Type B pancreatic cell (in vitro differentiated cells): ENCODE measurements around the gene H1-8. TPM values are rescaled to one million over a fixed set of nuclear protein-coding genes. Genes with fewer than 3 reads are reported as not detected.

ENCODE experiments used
- DNase-seq: peaks from one replicate; pipeline ENCODE4 v3.0.0; 2021; ENCODE audit warnings: mixed read lengths; ENCODE audit not compliant: unreplicated experiment; ENCODE audit errors: extremely low spot score
- H3K27ac Mint-ChIP-seq: 2 replicates; pipeline ENCODE4 v1.8.0; 2021; ENCODE audit warnings: mild to moderate bottlenecking, mixed read lengths
- H3K27me3 Mint-ChIP-seq: 2 replicates; pipeline ENCODE4 v1.8.0; 2021; ENCODE audit warnings: mixed read lengths
- H3K36me3 Mint-ChIP-seq: 2 replicates; pipeline ENCODE4 v1.8.0; 2021; ENCODE audit warnings: mixed read lengths
- H3K4me1 Mint-ChIP-seq: one replicate; pipeline ENCODE4 v1.8.0; 2021; ENCODE audit warnings: mixed read lengths; ENCODE audit not compliant: unreplicated experiment
- H3K4me3 Mint-ChIP-seq: 2 replicates; pipeline ENCODE4 v1.8.0; 2021; ENCODE audit warnings: mild to moderate bottlenecking, mixed read lengths
- H3K9me3 Mint-ChIP-seq: 2 replicates; pipeline ENCODE4 v1.8.0; 2021; ENCODE audit warnings: mixed read lengths
- total RNA-seq: library from RNA; stranded (reverse); gene quantifications from 2 replicates; pipeline ENCODE4 v1.2.1, GENCODE V29; 2021; ENCODE audit warnings: low replicate concordance
- TF ChIP-seq, protein P1 (sequence below): fragments of 200-600 bp; sonication (generic); conservative IDR thresholded peaks from 2 replicates; pipeline ENCODE4 v1.5.0; 2021; ENCODE audit warnings: antibody characterized with exemption, mild to moderate bottlenecking

H1-8 gene
- total RNA-seq, 1 donor from 2014 or later: not detected

DNA sequence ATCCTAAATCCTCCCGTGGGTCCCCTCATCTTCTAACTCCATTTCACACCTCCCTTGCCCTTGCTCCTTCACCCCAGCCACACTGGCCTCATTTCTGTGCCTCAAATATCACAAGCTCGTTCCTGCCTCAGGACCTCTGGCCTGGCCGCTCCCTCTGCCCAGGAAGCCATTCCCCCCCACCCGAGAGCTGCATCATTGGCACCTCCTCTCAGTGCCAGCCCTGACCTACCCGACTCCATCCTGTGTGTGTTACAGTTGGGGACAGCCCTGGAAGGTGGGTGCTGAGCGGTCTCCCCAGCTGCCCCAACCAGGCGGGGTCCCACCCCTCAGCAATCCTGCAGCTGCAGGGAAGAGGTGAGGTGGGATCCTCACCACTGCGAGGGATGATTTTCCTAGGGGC lies 49.0 kb downstream of the H1-8 start:
- H3K4me3 Mint-ChIP-seq: peak overlapping the region; percentile 5
- no peak for DNase-seq
- TF ChIP-seq, protein P1, sequence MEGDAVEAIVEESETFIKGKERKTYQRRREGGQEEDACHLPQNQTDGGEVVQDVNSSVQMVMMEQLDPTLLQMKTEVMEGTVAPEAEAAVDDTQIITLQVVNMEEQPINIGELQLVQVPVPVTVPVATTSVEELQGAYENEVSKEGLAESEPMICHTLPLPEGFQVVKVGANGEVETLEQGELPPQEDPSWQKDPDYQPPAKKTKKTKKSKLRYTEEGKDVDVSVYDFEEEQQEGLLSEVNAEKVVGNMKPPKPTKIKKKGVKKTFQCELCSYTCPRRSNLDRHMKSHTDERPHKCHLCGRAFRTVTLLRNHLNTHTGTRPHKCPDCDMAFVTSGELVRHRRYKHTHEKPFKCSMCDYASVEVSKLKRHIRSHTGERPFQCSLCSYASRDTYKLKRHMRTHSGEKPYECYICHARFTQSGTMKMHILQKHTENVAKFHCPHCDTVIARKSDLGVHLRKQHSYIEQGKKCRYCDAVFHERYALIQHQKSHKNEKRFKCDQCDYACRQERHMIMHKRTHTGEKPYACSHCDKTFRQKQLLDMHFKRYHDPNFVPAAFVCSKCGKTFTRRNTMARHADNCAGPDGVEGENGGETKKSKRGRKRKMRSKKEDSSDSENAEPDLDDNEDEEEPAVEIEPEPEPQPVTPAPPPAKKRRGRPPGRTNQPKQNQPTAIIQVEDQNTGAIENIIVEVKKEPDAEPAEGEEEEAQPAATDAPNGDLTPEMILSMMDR: no peak
- no peaks in the 10 kb centered on the region for H3K27me3 Mint-ChIP-seq
- no peaks in the 10 kb centered on the region for H3K9me3 Mint-ChIP-seq
- no peaks in the 10 kb centered on the region for H3K36me3 Mint-ChIP-seq
- H3K4me1 Mint-ChIP-seq: peaks cover 59% of the 10 kb centered on the region
- H3K27ac Mint-ChIP-seq: peak overlapping the region; percentile 65

DNA sequence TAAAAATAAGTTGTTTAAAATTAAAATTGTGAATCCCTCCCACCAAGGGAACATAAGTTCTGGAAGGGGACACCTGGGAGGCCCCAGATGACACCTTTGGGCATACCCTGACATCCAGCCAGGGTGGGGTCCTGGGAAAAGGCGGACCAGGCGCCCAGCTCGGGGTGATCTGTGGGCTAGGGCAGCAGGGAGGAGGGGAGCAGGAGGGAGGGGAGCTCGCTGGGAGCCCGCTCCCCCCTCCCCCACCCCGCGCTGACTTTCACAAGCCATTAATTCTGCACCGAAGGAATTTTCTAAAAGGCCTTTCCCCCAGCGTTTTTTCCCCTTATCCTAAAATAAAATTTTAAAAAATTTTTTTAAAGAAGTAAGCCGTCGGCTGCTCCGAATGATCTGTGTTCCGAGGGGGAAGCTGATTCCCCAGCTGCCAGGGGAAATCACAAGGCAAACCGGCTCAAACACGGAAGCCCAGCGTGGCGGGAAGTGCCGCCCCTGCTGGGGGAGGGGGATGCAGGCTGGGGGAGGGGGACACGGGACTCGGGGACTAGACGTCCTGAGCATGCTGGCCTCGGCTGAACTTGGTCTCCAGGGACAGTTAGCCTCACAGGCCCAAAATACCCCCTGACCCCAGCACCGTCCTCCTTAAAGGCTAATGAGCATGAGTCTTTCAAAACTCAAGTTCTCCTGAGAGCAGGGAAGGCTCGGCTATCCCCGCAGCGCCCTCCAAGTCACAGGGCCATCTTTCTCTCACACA lies 49.6 kb downstream of the H1-8 start:
- peak overlapping the region; percentile 82 for H3K27ac Mint-ChIP-seq
- H3K36me3 Mint-ChIP-seq: no peaks in the 10 kb centered on the region
- DNase-seq: no peak
- peak overlapping the region; percentile 72 for H3K4me3 Mint-ChIP-seq
- peaks cover 59% of the 10 kb centered on the region for H3K4me1 Mint-ChIP-seq
- no peaks in the 10 kb centered on the region for H3K9me3 Mint-ChIP-seq
- H3K27me3 Mint-ChIP-seq: no peaks in the 10 kb centered on the region
- TF ChIP-seq, protein P1: no peak

DNA sequence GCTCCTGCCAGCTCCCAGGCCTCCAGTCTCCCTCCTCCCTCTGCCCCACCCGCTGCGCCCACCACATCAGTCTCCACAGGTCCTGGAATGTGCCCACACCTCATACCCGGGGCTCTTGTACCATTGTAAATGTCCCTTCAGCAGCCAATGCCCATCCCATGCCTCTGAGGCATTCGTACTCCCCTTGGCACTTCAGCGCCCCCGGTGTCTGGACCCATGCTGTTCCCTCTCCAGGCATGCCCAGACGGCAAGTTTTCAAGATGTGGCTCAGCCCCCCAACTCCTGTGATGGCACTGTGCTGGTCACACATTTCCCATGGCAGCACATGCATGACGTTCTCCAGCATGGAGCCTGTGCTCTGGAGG lies 50.2 kb downstream of the H1-8 start:
- Mint-ChIP-seq H3K4me1 (peaks cover 55% of the 10 kb centered on the region), H3K36me3 (no peaks in the 10 kb centered on the region), H3K27me3 (no peaks in the 10 kb centered on the region), H3K27ac (peak overlapping the region; percentile 82), H3K4me3 (peak overlapping the region; percentile 72), H3K9me3 (no peaks in the 10 kb centered on the region)
- TF ChIP-seq, protein P1: no peak
- no peak for DNase-seq

DNA sequence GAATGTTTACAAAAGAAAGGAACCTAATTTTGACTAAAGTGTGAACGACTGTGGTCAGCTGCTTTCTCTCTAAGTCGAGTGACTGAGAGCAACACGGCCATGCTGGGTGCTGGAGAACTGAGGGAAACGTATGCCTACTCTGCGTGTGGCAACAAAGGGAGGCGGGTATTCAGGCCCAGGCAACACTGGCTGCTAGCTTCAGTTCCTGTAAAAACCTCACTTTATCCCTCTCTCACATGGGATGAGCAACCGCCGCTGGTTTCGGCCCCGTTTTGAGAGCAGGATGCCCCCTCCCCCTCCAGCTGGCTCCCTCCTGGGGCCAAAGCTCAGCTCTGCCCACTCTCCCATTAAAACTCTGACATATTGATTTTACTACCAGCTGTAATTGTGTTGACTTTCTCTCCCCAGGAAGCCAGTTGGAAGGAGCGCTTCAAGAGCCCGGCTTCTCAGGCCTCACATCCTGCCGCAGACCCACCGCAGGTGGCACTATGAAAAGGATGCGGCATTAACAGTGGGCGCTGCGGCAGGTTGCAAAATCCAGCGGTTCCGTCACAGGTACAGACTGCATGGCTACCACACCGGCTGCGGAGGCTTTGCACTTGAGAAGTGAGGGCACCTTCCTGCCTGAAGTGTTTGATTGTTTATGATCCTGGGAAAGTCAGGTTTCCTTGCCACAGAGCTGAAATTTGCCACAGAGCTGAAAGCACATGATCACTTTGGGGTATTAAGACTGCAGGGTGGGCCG lies 50.8 kb downstream of the H1-8 start:
- peaks cover 55% of the 10 kb centered on the region for H3K4me1 Mint-ChIP-seq
- no peak for DNase-seq
- H3K4me3 Mint-ChIP-seq: peak overlapping the region; percentile 72
- no peaks in the 10 kb centered on the region for H3K36me3 Mint-ChIP-seq
- TF ChIP-seq, protein P1: no peak
- H3K27me3 Mint-ChIP-seq: no peaks in the 10 kb centered on the region
- H3K9me3 Mint-ChIP-seq: no peaks in the 10 kb centered on the region
- H3K27ac Mint-ChIP-seq: peak overlapping the region; percentile 82

DNA sequence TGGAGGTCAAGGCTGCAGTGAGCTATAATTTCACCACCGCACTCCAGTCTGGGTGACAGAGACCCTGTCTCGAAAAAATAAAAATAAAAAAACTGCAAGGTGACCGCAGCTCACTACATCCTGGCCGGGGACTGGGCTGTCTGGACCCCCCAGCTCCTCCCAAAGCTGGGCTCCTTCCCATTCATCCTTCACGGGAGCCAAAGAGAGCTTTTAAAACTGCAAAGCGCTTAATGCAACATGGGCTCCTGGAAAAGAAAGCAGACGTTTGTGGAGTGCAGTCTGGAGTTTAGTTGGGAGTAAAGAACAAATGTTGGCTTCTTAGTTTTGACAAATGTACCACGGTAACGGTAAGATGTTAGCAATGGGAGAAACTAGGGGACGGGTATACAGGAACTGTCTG lies 51.4 kb downstream of the H1-8 start:
- H3K4me1 Mint-ChIP-seq: peaks cover 57% of the 10 kb centered on the region
- no peak for DNase-seq
- H3K27me3 Mint-ChIP-seq: no peaks in the 10 kb centered on the region

More for the DNA sequence above, 51.4 kb downstream of the H1-8 start:
- TF ChIP-seq, protein P1: no peak
- H3K36me3 Mint-ChIP-seq: no peaks in the 10 kb centered on the region
- H3K27ac Mint-ChIP-seq: no peak overlapping the region
- no peak overlapping the region for H3K4me3 Mint-ChIP-seq
- H3K9me3 Mint-ChIP-seq: no peaks in the 10 kb centered on the region
